ENCODE data around the gene ORM1. TPM values are rescaled to one million over a fixed set of nuclear protein-coding genes. Genes with fewer than 3 reads are reported as not detected.

ORM1 gene
- total and polyA plus RNA-seq, 10 of the 15 experiments (the other 5 are each of a cell fraction or from before 2014, with no cell fraction given): 4.4 TPM; not detected in 9

DNA sequence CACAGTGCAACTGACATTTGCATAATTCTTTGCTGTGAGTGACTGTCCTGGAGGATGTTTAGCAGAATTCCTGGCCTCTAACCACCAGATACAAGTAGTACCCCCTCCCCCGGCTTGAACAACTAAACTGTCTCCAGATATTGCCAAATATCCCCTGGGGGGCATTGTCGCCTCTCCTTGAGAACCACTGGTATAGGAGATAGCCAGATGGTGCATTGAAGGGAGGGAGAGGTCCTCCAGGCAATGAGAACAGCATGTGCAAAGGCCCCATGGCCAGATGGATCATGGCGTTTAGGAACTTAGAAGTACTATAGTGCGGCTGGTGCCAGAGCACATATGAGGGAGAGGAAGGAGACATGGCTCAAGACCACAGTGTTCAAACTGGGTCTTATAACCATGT lies 18.9 kb upstream of the ORM1 start:
- no TSS peak for BruUV-seq (replicated peaks)
- FAIRE-seq: no peak
- TF ChIP-seq, protein P1, sequence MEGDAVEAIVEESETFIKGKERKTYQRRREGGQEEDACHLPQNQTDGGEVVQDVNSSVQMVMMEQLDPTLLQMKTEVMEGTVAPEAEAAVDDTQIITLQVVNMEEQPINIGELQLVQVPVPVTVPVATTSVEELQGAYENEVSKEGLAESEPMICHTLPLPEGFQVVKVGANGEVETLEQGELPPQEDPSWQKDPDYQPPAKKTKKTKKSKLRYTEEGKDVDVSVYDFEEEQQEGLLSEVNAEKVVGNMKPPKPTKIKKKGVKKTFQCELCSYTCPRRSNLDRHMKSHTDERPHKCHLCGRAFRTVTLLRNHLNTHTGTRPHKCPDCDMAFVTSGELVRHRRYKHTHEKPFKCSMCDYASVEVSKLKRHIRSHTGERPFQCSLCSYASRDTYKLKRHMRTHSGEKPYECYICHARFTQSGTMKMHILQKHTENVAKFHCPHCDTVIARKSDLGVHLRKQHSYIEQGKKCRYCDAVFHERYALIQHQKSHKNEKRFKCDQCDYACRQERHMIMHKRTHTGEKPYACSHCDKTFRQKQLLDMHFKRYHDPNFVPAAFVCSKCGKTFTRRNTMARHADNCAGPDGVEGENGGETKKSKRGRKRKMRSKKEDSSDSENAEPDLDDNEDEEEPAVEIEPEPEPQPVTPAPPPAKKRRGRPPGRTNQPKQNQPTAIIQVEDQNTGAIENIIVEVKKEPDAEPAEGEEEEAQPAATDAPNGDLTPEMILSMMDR (IDR thresholded peaks at IDR 0.05 in 2 of 3, conservative IDR thresholded peaks at IDR 0.05 in 1 of 3; ENCODE audit: control insufficient read depth in 2 of 3, extremely low read depth in 1 of 3, insufficient read depth in 1 of 3, low read depth in 3 of 3, low read length in 3 of 3): no peak
- TF ChIP-seq, protein P2, sequence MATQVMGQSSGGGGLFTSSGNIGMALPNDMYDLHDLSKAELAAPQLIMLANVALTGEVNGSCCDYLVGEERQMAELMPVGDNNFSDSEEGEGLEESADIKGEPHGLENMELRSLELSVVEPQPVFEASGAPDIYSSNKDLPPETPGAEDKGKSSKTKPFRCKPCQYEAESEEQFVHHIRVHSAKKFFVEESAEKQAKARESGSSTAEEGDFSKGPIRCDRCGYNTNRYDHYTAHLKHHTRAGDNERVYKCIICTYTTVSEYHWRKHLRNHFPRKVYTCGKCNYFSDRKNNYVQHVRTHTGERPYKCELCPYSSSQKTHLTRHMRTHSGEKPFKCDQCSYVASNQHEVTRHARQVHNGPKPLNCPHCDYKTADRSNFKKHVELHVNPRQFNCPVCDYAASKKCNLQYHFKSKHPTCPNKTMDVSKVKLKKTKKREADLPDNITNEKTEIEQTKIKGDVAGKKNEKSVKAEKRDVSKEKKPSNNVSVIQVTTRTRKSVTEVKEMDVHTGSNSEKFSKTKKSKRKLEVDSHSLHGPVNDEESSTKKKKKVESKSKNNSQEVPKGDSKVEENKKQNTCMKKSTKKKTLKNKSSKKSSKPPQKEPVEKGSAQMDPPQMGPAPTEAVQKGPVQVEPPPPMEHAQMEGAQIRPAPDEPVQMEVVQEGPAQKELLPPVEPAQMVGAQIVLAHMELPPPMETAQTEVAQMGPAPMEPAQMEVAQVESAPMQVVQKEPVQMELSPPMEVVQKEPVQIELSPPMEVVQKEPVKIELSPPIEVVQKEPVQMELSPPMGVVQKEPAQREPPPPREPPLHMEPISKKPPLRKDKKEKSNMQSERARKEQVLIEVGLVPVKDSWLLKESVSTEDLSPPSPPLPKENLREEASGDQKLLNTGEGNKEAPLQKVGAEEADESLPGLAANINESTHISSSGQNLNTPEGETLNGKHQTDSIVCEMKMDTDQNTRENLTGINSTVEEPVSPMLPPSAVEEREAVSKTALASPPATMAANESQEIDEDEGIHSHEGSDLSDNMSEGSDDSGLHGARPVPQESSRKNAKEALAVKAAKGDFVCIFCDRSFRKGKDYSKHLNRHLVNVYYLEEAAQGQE (IDR thresholded peaks at IDR 0.05; ENCODE audit: low read depth, low read length): no peak
- TF ChIP-seq PAX8 (IDR thresholded peaks at IDR 0.05) (no peak), NR2F1 (conservative IDR thresholded peaks at IDR 0.05) (no peak), KAT2A (conservative IDR thresholded peaks at IDR 0.05; ENCODE audit: control insufficient read depth, low read depth, low read length) (no peak), STAT1 (conservative IDR thresholded peaks at IDR 0.05) (no peak), CHD2 (IDR thresholded peaks at IDR 0.05; ENCODE audit: borderline replicate concordance, low read depth, low read length) (no peak), NR2C1 (IDR thresholded peaks at IDR 0.05) (no peak), HDAC6 (IDR thresholded peaks at IDR 0.05; ENCODE audit: unreplicated experiment) (no peak), SMC3 (IDR thresholded peaks at IDR 0.05; ENCODE audit: borderline replicate concordance, low read length) (no peak), RUNX3 (IDR thresholded peaks at IDR 0.05; ENCODE audit: low read length) (no peak), POLR2A (IDR thresholded peaks at IDR 0.05; ENCODE audit: low read depth, low read length) (no peak)
- TF ChIP-seq, protein P3, sequence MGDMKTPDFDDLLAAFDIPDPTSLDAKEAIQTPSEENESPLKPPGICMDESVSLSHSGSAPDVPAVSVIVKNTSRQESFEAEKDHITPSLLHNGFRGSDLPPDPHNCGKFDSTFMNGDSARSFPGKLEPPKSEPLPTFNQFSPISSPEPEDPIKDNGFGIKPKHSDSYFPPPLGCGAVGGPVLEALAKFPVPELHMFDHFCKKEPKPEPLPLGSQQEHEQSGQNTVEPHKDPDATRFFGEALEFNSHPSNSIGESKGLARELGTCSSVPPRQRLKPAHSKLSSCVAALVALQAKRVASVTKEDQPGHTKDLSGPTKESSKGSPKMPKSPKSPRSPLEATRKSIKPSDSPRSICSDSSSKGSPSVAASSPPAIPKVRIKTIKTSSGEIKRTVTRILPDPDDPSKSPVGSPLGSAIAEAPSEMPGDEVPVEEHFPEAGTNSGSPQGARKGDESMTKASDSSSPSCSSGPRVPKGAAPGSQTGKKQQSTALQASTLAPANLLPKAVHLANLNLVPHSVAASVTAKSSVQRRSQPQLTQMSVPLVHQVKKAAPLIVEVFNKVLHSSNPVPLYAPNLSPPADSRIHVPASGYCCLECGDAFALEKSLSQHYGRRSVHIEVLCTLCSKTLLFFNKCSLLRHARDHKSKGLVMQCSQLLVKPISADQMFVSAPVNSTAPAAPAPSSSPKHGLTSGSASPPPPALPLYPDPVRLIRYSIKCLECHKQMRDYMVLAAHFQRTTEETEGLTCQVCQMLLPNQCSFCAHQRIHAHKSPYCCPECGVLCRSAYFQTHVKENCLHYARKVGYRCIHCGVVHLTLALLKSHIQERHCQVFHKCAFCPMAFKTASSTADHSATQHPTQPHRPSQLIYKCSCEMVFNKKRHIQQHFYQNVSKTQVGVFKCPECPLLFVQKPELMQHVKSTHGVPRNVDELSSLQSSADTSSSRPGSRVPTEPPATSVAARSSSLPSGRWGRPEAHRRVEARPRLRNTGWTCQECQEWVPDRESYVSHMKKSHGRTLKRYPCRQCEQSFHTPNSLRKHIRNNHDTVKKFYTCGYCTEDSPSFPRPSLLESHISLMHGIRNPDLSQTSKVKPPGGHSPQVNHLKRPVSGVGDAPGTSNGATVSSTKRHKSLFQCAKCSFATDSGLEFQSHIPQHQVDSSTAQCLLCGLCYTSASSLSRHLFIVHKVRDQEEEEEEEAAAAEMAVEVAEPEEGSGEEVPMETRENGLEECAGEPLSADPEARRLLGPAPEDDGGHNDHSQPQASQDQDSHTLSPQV (IDR thresholded peaks at IDR 0.05): no peak

More for the DNA sequence above, 18.9 kb upstream of the ORM1 start:
- in situ Hi-C loops (cut with MboI) (no loop called here), intact Hi-C loops (cut with micrococcal nuclease; ENCODE audit: unreplicated experiment) (no loop called here)
- ChIA-PET CTCF (no interaction called here), RAD21 (ENCODE audit: unreplicated experiment) (interaction anchor here (1.1 kb wide), 1 partner anchor 12 kb away, joined by 3 read pairs; no protein-coding TSS in a partner anchor), SMC1A (ENCODE audit: uncharacterized antibody, unreplicated experiment) (interaction anchor here (0.6 kb wide), 1 partner anchor 199 kb away, joined by 3 read pairs; no protein-coding TSS in a partner anchor), POLR2A (no interaction called here)
- Histone ChIP-seq H4K20me1 (ENCODE audit: control insufficient read depth, insufficient read depth) (0 out of 2 replicates have a peak, but pooled peaks cover 3% of the 10 kb centered on the region), H3K79me2 (ENCODE audit: control insufficient read depth, insufficient read depth, low read length) (no peaks in the 10 kb centered on the region), H3K4me2 (ENCODE audit: control insufficient read depth, insufficient read depth) (no peak overlapping the region), H3K9me3 (replicated peaks; ENCODE audit: control insufficient read depth, insufficient read depth, low read length) (no peaks in the 10 kb centered on the region), H2AFZ (ENCODE audit: control insufficient read depth, low read depth, low read length) (no peak overlapping the region), H3K27ac (ENCODE audit: control insufficient read depth, insufficient read depth) (no peak overlapping the region), H3K36me3 (ENCODE audit: control insufficient read depth in 2 of 2, insufficient read depth in 2 of 2, low read length in 1 of 2) (no peaks in the 10 kb centered on the region), H3K4me3 (no peak overlapping the region), H3K9ac (ENCODE audit: control insufficient read depth, insufficient read depth, low read length) (no peak overlapping the region), H3K27me3 (replicated peaks in 1 of 2; ENCODE audit: control insufficient read depth in 2 of 2, insufficient read depth in 2 of 2, low read length in 1 of 2) (peaks cover 0 to 8% of the 10 kb centered on the region in 2 experiments; a peak in 2 of 4 replicates), H3K4me1 (ENCODE audit: control insufficient read depth, insufficient read depth, low read length) (no peaks in the 10 kb centered on the region)
- ATAC-seq (no peak), DNase-seq (ENCODE audit: low read depth, low spot score) (no peak)
- WGBS (ENCODE audit: insufficient coverage, insufficient replicate concordance, low lambda C conversion rate, missing lambda C conversion rate): 31% methylated on average over 4 of the region's 4 CpGs

Measured in GM12878 (cell line).